ENCODE data around the gene METTL14.
A peak's percentile ranks its signal among the peaks of the same experiment; 100 is the strongest.

METTL14 gene

GRCh38 chr4:118734491-118735205 lies 49.5 kb downstream of the METTL14 start:
- FAIRE-seq = no peak

- no peak for FAIRE-seq
Observed at GRCh38 chr4:118736900-118737299, 51.7 kb downstream of the METTL14 start.

- FAIRE-seq = no peak
Observed at GRCh38 chr4:118738090-118738489, 52.9 kb downstream of the METTL14 start.

- no peak for FAIRE-seq
Observed at GRCh38 chr4:118739022-118739713, 54.0 kb downstream of the METTL14 start.

- FAIRE-seq = peak; percentile 89
Observed at GRCh38 chr4:118740869-118741268, 55.7 kb downstream of the METTL14 start.

GRCh38 chr4:118741301-118741855 lies 56.2 kb downstream of the METTL14 start:
- FAIRE-seq = no peak

GRCh38 chr4:118742050-118742449 lies 56.9 kb downstream of the METTL14 start:
- no peak for FAIRE-seq

GRCh38 chr4:118743867-118744266 lies 58.7 kb downstream of the METTL14 start:
- no peak for FAIRE-seq

GRCh38 chr4:118745357-118745756 lies 60.2 kb downstream of the METTL14 start:
- FAIRE-seq = no peak

GRCh38 chr4:118746251-118746919 lies 61.2 kb downstream of the METTL14 start:
- FAIRE-seq = no peak

- FAIRE-seq = no peak
Observed at GRCh38 chr4:118749347-118749988, 64.3 kb downstream of the METTL14 start.

- no peak for FAIRE-seq
Observed at GRCh38 chr4:118751629-118752323, 66.6 kb downstream of the METTL14 start.

GRCh38 chr4:118752551-118752950 lies 67.4 kb downstream of the METTL14 start:
- no peak for FAIRE-seq

GRCh38 chr4:118753096-118753495 lies 67.9 kb downstream of the METTL14 start:
- FAIRE-seq = no peak

GRCh38 chr4:118753685-118754084 lies 68.5 kb downstream of the METTL14 start:
- no peak for FAIRE-seq

- FAIRE-seq = no peak
Observed at GRCh38 chr4:118754890-118755289, 69.7 kb downstream of the METTL14 start.

- no peak for FAIRE-seq
Observed at GRCh38 chr4:118755438-118756226, 70.4 kb downstream of the METTL14 start.

GRCh38 chr4:118756429-118756828 lies 71.2 kb downstream of the METTL14 start:
- FAIRE-seq = no peak

GRCh38 chr4:118756958-118757357 lies 71.8 kb downstream of the METTL14 start:
- no peak for FAIRE-seq

- FAIRE-seq = no peak
Observed at GRCh38 chr4:118757761-118758251, 72.6 kb downstream of the METTL14 start.

GRCh38 chr4:118758293-118758692 lies 73.1 kb downstream of the METTL14 start:
- no peak for FAIRE-seq
